Occipital lobe (tissue), 2 donors: ENCODE results near the gene ZCCHC14. TPM values are rescaled to one million over a fixed set of nuclear protein-coding genes. Genes with fewer than 3 reads are reported as not detected.

Source experiments
- DNase-seq: peaks from one replicate; lab custom pipeline; 2025; lab: John Stamatoyannopoulos, UW
- total RNA-seq: library from RNA; depleted of rRNA; stranded (reverse); fragments of >200 nt; gene quantifications from one replicate; pipeline ENCODE4 v1.2.3, GENCODE V29; 2014

The ZCCHC14 gene
- 33.2 TPM for total RNA-seq

DNA sequence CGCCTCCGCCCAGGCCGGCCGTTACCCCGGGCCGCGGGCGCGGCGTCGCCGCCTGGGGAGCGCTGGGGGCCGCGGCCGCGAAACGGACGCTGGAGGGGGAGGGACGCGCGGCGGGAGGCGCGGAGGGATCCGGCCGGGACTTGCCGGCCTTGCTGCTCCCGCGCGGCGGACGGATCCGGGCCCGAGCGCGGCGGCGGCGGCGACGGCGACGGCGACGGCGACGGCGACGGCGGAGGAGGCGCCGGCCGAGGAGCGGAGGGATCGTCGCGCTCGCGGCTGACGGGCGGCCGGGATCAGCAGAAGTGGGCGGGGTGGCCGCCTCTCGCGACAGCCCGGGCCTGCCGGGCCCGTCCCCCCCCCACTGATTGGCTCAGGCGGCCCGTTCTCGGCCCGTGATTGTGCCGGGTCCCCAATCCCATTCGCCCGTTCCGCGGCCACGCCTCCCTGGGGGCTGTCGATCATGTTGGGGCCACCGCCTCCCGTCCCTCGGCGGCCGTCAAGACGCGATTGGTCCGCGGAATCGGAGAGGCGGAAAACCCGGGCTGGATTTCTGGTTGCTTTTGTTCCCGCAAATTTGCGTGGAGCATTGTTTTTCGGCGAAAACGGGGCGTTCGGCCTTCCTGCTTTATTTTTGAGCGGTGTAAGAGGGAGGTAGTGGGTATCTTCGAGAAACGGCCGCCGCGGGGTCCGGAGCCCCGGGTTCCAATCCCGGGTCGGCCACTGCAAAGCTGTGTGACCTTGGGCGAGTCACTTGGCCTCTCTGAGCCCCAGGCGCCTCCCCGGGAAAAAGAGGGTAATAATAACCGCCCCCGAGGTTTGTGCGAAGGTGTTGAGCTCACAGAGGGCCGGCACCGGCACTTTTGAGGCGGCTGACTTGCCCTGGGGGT, at the start of gene ZCCHC14:
Gene ZCCHC14 (minus strand): TSS at position 304 of the 887 bp plus-strand sequence. CDS start 786 bp downstream, outside the sequence.
- DNase-seq, result peak; percentile 97

GRCh38 chr16:87541872-87542234, 49.0 kb upstream of the ZCCHC14 start:
- DNase-seq, result no peak

GRCh38 chr16:87541147-87541871, 48.5 kb upstream of the ZCCHC14 start:
- peak; percentile 55 for DNase-seq

- no peak for DNase-seq
Observed at GRCh38 chr16:87540897-87541146, 48.0 kb upstream of the ZCCHC14 start.

- DNase-seq, result no peak
Observed at GRCh38 chr16:87540072-87540896, 47.5 kb upstream of the ZCCHC14 start.

GRCh38 chr16:87539113-87539512, 46.3 kb upstream of the ZCCHC14 start:
- no peak for DNase-seq

- DNase-seq, result no peak
Observed at GRCh38 chr16:87538594-87538993, 45.8 kb upstream of the ZCCHC14 start.

- no peak for DNase-seq
Observed at GRCh38 chr16:87538160-87538559, 45.3 kb upstream of the ZCCHC14 start.

DNA sequence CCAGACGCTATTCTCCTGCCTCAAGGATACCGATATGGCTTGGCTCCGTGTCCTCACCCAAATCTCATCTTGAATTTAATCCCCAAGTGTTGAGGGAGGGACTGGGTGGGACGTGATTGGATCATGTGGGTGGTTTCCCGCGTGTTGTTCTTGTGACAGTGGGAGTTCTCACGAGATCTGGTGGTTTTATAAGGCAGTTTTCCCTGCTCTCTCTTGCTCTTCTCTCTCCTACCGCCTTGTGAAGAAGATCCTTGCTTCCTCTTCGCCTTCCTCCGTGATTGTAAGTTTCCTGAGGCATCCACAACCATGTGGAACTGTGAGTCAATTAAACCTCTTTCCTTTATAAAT, 43.9 kb upstream of the ZCCHC14 start:
- no peak for DNase-seq

DNA sequence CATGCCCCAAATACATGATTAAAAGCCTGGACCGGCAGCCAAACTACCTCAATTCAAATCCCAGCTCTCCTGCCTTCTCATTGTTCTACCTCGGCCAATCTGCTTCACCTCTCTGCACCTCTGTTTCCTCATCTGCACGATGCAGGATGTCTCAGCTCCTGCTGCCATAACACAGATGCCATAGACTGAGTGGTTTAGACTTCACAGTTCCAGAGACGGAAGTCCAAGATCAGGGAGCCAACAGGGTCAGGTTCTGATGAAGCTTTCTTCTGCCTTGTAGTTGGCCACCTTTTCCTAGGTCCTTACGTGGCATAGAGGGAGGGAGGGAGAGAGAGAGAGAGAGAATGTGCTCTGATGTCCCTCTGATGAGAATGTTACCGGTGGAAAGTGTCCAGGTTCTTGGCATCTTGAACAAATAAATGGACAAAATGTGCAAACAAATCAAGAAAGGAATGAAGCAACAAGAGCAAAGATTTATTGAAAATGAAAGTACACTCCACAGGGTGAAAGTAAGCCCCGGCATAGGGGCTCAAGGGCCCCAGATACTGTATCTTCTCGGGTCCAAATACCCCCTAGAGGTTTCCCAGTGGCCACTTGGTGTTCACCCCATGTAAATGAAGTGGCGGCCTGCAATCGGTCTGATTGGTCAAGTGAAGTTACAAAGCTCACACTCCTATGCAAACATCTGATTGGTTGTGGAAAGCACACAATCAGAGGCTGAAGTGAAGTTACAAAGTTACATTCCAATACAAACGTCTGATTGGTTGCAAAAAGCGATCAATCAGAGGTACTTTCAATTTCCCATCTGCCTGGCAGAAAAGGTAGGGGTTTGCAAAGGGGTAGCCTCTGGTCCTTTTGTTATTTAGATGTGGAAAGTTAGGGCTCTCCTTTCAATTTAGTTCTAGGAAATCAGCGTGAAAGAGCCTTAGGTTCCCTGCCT, 43.3 kb upstream of the ZCCHC14 start:
- no peak for DNase-seq

DNA sequence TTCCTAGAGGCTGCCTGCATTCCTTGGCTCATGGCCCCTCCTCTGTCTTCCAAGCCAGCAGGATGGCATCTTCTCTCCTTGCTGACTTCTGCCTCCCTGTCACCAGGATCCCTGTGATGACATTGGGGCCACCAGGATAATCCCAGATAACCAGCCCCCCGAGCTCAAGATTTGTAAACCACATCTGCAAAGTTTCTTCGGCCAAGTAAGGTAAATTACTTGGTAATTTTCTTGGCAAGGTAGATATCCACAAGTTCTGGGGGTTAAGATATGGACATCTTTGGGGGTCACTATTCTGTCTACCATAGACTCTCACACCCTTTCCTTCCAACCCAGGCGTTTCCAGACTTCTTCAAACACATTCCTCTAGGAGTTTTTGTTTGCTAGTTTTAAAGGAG, 42.6 kb upstream of the ZCCHC14 start:
- DNase-seq, result no peak

- DNase-seq, result no peak
Observed at GRCh38 chr16:87534751-87535150, 41.9 kb upstream of the ZCCHC14 start.

DNA sequence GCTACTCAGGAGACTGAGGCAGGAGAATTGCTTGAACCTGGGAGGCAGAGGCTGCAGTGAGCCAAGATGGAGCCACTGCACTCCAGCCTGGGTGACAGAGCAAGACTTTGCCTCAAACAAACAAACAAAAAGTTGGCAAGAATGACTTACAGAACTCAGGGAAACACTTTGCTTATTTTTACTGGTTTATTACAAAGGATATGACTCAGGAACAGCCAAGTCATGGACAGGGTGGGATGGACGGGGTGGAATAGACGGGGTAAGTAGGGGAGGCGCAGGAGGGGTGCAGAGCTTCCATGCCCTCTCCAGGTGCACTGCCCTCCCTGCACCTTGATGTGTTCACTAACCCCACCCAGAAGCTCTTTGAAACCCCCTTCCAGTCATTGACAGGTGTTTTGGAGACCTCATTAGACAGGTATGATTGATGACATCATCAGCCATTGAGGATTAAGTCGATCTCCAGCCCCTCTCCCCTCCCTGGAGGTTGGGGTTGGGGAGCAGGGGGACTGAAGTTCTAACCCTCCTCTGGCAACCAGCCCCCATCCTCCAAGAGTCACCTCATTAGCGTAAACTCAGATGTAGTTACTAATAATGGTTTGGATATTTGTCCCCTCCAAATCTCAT, 41.3 kb upstream of the ZCCHC14 start:
- DNase-seq, result no peak

- DNase-seq, result no peak
Observed at GRCh38 chr16:87533061-87533460, 40.2 kb upstream of the ZCCHC14 start.

GRCh38 chr16:87531418-87531817, 38.6 kb upstream of the ZCCHC14 start:
- no peak for DNase-seq

- no peak for DNase-seq
Observed at GRCh38 chr16:87528690-87529579, 36.1 kb upstream of the ZCCHC14 start.

DNA sequence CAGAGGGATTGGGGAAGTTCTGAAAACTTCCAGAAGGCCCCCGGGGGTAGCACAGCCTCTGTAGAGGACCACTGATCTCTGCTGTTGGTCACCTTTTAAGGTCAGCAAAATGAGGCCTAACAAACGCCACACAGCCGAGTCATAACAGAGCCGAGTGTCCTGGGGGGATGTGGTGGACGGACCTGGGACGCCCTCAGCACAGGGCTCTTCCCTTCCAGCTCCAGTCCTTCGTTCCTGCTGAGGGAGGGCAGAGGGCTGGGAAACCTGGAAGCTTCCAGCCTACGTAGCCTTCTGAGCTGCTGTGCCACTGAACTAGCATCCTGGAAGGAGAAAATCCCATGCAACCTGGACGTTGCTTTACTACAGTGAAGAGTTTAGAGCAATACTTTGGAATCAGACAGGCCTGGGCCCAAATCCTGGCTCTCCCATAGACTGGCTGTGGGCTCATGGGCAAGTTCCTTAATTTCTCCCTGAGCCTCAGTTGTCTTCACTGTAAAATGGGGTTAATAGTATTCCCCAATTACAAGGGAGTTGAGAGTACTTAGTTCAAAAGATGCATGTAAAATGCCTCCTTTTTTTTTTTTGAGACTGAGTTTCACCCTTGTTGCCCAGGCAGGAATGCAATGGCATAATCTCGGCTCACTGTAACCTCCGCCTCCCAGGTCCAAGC, 34.4 kb upstream of the ZCCHC14 start:
- no peak for DNase-seq

GRCh38 chr16:87526238-87526947, 33.6 kb upstream of the ZCCHC14 start:
- no peak for DNase-seq
